Activated effector memory CD4-positive, alpha-beta T cell treated with Interleukin-2 at 50 U/mL for 16 hours (primary cell): ENCODE data around the gene CEP70.
"Not testable (repeated sequence)": the region's sequence is repeated elsewhere in the genome, so short reads cannot be mapped to it uniquely, and the experiment has no call there.

Experiments used
- DNase-seq: peaks from one replicate; pipeline ENCODE4 v3.0.0-alpha.2; 2020

Gene CEP70, protein sequence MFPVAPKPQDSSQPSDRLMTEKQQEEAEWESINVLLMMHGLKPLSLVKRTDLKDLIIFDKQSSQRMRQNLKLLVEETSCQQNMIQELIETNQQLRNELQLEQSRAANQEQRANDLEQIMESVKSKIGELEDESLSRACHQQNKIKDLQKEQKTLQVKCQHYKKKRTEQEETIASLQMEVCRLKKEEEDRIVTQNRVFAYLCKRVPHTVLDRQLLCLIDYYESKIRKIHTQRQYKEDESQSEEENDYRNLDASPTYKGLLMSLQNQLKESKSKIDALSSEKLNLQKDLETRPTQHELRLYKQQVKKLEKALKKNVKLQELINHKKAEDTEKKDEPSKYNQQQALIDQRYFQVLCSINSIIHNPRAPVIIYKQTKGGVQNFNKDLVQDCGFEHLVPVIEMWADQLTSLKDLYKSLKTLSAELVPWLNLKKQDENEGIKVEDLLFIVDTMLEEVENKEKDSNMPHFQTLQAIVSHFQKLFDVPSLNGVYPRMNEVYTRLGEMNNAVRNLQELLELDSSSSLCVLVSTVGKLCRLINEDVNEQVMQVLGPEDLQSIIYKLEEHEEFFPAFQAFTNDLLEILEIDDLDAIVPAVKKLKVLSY

DNA sequence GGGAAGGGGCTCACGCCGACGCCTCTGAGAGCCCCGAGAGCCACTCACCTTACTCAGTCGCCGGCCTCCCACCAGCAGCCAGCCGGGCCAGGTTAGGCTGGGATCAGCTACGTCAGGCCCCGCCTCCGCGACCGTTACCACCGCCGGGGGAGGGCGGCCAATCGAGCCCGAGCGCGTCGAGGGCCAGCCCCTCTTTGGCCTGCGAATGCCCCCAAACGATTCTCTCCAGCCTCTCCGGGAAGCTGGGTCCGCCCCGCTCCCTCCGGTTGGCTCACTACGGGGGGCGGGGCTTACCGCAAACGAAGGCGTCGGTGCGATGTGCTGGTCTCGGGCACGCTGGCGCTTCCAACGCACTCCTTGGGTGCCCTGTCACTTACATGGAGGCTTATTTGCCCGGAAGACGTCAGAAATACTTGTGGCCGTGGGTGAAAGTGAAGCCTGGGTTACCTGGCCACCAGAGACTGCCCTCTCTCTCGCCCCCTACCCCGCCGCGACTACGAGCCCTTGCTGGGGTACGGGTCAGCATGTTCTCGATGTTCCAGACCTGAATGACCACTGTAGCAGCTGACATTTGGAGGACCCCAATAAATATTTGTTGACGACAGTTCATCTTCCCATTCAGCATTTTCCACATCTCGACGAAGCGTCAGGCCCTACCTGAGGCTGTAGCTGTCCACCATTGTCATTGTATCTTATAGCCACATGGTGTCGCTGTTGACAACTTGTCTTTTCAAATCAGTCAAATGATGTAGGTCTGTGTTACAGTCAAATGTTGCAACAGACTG is at the start of gene CEP70:
TSS of gene CEP70 (minus strand) at position 111 of the 785 bp plus-strand sequence. CDS start 21,333 bp downstream, outside the sequence.
- peak; percentile 83 for DNase-seq

DNA sequence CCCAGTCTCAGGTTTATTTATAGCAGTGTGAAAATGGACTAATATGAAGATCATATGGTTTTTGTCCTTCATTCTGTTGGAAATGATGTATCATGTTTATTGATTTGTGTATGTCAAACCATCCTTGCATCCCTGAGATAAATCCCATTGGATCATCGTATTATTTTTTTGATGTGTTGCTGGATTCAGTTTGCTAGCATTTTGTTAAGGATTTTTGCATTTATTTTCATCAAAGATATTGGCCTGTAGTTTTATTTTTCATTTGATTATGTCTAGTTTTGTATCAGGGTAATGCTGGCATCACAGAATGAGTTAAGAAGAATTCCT is 48.8 kb upstream of the CEP70 start:
- DNase-seq, result no peak

DNA sequence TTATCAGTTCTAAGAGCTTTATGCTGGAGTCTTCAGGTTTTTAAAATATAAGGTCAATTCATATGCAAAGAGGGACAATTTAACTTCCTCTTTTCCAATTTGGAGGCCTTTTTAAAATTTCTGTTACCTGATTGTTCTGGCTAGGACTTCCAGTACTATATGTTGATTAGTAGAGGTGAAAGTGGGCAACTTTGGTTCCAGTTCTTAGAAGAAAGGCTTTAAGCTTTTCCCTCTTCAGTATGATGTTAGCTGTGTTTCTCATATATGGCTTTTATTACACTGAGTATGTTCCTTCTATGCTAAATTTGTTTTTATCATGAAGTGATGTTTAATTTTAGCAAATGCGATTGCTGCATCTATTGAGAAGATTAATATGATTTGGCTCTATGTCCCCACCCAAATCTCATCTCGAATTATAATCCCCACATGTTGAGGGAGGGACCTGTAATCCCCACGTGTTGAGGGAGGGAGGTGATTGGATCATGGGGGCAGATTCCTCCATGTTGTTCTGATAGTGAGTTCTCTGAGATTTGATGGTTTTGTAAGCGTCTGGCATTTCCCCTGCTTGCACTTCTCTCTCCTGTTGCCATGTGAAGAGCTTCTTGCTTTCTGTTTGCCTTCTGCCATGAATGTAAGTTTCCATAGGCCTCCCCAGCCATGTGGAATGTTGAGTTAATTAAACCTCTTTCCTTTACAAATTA is 48.3 kb upstream of the CEP70 start:
- no peak for DNase-seq

DNA sequence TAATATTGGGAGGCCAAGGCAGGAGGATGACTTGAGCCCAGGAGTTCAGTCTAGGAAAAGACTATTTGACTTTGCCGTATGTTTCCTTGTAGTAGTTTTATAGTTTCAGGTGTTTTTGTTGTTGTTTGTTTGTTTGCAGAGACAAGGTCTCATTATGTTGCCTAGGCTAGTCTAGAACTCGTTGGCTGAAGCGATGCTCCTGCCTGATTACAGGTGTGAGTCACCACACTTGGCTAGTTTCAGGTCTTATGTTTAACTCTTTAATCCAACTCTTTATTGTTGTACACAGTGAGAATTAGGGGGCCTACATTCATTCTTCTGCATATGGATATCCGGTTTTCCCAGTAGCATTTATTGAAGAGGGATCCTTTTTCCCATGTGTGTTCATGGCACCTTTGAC is 46.5 kb upstream of the CEP70 start:
- no peak for DNase-seq

DNA sequence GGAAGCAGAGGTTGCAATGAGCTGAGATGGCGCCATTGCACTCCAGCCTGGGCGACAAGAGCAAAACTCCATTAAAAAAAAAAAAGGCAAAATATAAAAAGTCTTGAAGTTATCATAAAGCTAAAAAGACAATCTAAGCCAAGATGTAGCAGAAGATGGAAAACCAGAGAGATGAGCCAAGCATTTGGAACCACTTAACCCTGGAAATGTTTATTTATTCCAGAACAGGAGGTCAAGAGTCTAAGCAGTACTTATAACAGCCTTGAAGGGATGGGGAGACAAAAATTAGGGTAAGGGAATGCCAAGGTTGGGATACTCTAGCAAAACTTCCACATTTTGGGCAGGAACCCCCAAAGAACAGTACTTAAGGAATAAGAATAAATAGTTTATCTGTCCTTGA is 44.6 kb upstream of the CEP70 start:
- no peak for DNase-seq

DNA sequence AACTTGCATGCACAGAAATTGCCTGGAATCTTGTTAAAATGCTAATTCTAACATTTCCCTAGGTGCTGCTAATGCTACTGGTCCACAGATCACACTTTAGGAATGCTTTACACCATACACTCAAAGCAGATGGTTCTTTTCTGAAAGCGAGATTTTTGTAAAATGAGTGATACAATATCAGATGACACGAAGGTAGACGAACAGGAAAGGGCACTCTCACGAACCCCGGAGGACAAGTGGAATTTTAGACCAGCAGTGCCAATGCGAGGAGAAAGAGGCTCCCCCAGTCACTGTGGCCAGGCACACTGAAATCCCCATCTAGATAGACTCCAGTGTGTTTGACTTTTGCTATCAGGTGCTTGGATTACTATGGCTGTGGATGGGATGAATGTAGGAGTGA is 35.5 kb upstream of the CEP70 start:
- DNase-seq, result no peak

DNA sequence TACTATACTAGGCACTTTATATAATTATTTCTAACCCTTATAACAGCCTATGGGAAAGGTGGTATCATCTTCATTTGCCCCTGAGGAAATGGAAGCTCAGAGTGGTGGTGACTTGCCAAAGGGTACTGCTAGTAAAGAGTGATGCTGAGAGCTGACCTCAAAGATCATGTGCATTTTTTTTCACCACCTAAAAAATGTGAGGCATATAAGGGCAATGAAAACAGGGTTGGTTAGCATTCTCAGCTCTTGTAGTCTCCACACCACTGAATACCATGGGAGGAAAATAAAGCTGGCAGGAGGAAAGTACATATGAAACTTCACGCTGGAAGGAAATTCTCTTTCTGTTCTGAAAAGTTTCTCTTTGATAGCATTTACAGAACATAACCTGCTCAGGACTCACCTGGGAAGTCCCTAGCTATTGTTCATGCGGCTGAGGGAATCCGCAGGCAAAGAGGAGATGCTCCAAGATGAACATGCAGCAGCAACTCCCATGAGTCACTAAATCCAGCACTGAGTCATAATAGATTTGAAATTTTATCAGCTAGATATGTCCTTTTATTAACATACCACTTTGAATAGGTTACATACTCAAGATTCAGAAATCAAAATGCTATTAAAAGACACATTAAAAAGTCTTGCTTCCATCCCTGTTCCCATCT is 31.8 kb upstream of the CEP70 start:
- no peak for DNase-seq

DNA sequence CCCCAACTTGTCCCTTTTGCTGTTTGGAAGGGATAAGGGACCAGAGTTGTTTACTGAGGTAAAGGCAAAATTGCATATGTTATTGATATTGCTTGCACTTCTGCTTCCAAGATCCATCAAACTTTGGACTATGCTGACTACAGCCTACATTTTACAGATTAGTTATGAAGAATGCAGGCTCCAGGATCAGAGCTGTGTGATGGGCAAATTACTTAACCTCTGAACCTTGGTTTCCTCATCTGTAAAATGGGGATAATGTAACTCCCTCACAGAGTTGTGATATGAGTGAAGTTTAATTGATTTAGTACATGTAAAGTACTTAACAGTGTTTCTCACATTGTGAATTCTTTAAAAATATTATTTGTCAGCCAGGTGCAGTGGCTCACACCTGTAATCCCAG is 30.5 kb upstream of the CEP70 start:
- no peak for DNase-seq

DNA sequence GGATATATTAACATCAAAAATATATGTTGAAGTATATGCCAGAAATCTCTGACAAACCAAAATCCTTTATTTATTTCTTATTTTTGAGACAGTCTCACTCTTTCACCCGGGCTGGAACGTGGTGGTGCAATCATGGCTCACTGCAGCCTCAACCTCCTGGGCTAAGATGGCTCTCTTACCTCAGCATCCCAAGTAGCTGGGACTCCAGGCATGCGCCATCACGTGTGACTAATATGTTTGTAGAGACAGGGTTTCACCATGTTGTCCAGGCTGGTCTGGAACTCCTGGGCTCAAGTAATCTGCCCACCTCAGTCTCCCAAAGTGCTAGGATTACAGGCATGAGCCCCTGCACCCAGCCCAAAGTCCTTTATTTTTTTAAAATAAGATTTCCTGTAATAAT is 26.4 kb upstream of the CEP70 start:
- no peak for DNase-seq

DNA sequence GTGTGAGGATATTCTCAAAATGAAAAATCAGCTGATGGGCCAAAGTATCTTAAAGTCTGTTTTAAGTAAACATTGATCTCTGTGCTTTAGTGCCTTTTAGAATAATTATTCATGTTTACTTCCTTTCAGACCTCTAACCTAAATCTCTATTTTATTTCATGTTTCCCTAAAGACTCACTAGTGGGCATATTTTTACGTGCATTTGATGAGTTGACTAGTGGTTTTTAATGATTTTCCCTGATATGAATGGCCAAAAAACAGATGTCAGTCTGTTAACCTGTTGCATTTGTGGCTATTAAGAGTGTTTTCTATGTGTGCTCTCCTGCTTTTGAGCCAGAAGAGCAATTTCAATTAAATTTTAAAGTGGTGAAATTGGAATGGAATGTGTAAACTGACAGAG is 21.4 kb upstream of the CEP70 start:
- DNase-seq, result no peak

DNA sequence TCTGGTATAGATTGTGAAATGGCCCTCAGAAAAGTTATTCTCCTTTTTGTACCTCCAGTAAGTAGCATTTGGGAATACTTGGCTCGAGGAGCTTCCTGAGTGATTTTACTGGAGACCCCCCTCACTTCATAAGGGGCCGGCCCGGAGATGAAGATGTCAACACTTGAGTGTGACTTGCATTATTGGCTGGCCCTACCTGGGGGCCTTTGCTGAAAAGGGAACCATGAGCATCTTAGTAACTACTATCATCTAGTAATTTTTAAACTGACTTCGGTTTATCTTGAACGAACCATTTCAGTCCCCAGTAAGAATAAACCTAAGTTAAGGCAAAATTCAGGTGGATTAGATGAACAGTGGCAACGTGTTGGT is 15.8 kb upstream of the CEP70 start:
- DNase-seq, result no peak

DNA sequence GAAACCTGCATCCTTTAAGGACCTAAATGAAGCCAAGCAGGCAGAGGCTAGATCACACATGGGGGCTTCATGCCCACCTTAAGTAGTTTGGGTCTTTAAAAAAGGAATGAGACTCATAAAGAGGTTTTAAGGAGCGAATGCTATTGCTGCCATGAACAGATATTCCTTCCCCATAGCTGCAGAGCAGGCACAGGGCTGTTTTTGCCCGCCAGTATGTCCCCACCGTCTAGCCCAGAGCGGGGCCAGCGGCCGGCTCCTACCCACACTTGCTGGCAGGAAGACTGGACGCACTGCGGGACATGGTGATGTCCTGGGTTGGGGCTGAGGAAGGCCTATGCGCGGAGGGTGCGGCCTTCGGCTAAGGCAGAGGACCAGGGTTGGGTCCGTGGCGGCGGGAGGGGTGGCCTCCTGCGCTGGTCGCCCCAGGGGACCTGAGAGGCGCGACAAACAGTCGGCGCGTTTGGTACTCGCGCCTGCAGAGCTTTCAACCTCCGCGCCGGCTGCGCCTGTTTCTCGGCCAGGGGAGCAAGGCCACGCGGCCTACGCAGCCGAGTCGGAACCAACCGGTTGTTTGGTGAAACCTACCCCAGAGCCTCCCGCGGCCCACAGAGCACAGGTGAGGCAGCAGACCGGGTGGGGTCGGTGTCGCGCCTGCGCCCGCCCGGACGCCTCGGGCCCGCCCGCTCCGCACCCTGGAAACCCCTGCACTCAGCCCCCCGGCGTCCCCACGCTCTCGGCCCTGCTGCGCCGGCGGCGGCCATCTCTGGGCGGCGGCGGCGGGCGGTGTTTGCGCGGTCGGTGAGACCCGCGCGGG is 14.5 kb upstream of the CEP70 start, which contains the start of gene FAIM:
TSS of gene FAIM (plus strand) at position 450 of the 814 bp plus-strand sequence. CDS start 10,956 bp downstream, outside the sequence.
- DNase-seq, result peak; percentile 61

DNA sequence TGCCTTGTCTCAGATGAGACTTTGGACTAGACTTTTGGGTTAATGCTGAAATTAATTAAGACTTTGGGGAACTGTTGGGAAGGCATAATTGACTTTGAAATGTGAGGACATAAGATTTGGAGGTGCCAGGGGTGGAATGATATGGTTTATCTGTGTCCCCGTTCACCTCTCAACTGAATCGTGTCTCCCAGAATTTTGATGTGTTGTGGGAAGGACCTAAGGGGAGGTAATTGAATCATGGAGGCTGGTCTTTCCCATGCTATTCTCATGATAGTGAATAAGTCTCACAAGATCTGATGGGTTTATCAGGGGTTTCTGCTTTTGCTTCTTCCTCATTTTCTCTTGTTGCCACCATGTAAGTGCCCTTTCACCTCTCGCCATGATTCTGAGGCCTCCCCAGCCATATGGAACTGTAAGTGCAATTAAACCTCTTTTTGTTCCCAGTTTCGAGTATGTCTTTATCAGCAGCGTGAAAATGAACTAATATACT is 10.1 kb upstream of the CEP70 start:
- DNase-seq, result not testable (repeated sequence)

DNA sequence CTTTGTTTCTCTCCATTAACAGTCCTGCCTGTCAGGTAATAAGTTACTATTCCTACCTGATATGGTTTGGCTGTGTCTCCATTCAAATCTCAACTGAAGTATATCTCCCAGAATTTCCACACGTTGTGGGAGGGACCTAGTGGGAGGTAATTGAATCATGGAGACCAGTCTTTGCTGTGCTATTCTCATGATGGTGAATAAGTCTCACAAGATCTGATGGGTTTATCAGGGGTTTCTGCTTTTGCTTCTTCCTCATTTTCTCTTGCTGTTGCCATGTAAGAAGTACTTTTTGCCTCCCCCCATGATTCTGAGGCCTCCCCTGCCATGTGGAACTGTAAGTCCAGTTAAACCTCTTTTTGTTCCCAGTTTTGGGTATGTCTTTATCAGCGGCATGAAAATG is 7.6 kb upstream of the CEP70 start:
- DNase-seq, result not testable (repeated sequence)

DNA sequence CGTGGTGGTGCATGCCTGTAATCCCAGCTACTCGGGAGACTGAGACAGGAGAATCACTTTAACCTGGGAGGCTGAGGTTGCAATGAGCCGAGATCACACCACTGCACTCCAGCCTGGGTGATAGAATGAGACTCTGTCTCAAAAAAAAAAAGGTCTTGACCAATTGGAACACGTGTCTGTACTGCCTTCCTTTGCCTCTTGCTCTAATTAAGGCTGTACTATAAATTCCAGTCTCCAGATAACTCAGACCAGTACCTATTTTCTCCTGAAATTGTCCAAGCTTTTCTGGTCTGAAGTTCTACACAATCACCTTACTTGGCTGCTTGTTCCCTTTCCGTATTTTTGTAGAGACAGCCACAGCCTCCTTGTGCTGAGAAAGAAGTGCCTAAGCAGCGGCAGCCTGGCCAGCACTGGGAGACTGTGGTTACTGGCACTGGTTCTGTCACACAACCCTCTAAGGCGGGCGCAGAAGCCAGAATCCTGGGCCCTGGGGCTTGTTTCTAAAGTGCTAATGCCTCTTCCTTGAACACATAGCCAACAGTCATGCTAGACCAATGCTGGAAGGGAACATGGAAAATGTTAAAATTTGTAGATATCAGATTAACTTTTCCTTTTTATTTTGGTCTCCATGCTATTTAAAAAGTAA is 6.2 kb upstream of the CEP70 start:
- DNase-seq, result no peak

DNA sequence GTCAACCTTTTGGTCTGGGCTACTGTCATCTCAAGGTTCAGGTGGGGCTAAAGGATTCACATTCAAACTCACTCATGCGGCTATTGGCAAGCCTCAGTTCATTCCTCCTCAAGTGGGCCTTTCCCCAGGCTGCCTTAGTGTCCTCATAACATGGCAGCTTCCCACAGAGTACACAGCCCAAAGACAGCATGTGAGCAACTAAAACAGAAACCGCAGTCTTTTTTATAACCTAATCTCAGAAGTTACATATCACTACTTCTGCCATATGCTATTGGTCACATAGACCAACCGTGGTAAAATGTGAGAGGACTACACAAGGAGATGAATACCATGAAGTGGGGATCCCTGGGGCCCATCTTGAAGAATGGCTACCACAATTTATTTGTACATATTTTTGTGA is 4.5 kb upstream of the CEP70 start:
- no peak for DNase-seq

DNA sequence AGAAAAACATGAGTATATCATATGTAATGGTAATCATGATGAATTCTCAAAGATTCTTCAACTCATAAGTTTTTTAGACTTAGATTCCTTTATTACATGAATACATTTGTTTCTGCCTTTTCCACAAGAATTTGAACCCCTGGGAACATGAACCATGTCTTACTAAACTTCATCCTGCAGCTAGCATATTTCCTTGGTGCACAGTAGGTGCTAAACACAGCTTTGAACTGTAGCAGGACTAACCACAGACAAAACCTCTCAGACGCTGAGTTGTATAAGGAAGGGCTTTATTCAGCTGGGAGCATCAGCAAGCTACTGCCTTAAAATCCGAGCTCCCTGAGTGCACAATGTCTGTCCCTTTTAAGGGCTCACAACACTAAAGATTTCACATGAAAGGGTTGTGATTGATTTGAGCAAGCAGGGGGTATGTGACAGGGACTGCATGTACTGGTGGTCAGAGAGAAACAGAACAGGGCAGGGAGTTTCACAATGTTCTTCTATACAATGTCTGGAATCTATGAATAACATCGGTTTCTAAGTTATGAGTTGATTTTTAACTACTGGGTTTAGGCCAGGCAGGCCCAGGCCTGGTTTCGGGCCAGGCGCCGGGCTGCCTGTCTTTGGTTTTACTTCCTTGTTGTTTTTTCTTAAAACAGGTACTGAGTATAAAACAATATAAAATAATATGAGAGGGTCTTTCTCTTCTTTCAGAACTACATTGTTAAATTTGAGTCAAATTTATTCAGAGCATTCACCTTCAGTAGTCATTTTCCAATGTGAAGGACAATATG is 3.3 kb upstream of the CEP70 start:
- DNase-seq, result not testable (repeated sequence)

DNA sequence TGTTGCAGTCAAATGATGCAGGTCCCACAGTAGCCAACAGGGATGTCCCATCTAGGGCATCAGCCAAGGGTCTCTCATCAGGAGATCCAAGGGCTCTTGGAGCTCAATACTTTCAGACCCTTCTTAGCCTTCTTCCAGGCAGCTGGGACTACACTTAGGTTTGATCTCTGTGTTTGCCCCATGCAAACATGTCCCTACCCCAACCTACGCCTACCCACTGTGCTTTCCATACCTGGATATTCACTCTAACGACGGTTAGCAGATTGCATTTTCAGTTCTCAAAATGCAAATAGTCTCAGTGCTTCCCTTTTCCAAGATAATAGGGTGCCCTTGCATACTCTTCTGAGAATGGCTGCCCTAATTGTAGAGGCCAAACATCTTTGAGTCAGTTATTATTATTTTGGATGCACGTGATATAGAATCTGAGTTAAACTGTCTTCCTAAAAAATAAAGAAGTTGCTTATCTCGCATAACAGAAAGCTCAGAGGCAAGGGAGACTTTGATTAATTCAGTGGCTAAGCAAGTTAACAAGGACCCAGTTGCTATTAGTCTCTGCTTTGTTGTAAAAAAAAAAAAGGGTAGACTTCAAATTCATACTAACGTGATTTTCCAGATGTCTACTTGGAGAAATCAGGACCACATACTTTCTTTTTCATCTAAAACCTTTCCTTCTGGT is 1.0 kb upstream of the CEP70 start:
- no peak for DNase-seq

DNA sequence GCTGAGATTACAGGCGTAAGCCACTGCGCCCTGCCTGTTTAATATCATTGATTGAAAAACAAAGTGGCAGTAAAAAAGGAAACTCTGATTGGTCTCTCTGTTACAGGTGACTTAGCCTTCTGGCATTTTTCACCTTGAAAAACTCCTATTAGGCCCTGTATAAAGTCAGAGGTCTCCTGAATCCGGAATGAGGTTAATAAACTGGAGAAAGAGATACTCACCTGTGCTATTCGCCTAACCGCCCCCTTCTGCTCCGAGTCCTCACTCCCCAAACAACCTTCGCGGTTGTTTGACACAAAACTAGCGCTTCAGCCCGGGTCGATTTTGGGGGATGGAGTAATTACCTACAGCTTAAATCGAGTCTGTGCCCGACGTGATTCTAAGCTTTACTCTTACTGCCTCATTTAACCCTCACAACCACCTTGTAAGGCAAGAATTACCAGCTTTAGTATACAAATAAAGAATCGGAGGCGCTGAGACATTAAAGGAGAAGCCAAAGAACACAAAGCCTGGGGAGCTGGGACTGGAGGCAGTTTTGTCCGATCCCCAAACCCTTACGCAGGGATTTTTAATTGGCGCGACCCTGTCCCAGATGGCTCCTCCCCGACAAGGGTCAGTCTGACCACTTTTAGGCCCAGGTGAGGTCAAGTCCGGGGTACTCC is 441 bp downstream of the CEP70 start:
- no peak for DNase-seq
